HG03066 (cell line): Measurements from ENCODE around the gene GNAI2.
"Not testable (repeated sequence)": the region's sequence is repeated elsewhere in the genome, so short reads cannot be mapped to it uniquely, and the experiment has no call there.

Source experiments
- ATAC-seq: cut with Tn5 transposase; IDR thresholded peaks from one replicate; pipeline ENCODE4 v1.9.1; 2021; ENCODE audit warnings: low read depth; ENCODE audit not compliant: unreplicated experiment

GNAI2 gene

DNA sequence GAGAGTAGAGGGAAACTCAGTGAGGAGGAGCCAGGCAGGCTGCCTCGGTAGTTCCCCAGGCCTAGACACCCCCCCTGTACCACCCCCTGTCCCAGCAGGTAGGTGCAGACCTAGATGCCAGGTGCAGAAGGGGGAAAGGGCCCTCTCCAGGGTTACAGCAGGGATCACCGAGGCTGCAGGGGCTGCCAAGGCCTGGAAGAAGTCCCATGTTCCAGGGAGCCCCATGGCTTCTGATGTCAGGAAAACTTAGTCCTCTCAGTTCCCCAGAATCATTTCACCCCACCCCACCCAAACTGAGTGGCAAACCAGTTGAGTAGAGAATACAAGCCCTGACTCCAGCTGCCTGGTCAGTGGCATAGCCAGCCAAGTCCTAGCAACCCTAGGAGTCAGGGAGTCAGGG is 25.5 kb downstream of the GNAI2 start:
- ATAC-seq: no peak

DNA sequence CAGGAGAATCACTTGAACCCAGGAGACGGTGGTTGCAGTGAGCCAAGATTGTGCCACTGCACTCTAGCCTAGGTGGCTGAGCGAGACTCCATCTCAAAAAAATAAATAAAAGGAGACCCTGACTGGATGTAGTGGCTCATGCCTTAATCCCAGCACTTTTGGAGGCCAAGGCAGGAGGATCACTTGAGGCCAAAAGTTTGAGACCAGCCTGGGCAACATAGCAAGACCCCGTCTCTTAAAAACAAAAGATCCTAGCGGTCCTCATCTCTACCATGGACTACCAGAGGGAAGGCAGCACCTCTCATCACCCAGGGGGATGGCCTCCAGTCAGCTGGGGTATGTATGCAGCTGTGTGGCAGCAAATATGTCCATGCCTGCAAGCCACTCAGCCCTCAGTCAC is 26.2 kb downstream of the GNAI2 start:
- ATAC-seq: not testable (repeated sequence)

DNA sequence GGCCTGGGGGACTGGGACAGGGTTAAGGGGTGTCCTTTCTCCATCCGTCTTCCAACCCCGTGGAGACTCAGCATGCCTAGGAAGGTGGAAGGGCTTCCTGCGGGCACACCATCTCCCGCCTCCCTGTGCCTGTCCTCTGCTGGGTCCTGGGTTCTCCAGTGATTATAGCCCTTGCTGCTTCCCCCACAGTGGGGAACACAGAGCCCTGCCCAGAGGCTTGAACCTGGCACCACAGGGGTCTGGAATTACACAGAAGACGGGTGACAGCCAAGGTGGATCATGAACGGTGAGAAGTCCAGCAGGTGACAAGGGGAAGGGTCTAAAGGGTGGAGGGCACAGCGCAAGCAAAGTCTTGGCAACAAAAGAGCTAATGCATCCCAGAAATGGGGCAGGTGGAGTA is 26.8 kb downstream of the GNAI2 start:
- no peak for ATAC-seq

DNA sequence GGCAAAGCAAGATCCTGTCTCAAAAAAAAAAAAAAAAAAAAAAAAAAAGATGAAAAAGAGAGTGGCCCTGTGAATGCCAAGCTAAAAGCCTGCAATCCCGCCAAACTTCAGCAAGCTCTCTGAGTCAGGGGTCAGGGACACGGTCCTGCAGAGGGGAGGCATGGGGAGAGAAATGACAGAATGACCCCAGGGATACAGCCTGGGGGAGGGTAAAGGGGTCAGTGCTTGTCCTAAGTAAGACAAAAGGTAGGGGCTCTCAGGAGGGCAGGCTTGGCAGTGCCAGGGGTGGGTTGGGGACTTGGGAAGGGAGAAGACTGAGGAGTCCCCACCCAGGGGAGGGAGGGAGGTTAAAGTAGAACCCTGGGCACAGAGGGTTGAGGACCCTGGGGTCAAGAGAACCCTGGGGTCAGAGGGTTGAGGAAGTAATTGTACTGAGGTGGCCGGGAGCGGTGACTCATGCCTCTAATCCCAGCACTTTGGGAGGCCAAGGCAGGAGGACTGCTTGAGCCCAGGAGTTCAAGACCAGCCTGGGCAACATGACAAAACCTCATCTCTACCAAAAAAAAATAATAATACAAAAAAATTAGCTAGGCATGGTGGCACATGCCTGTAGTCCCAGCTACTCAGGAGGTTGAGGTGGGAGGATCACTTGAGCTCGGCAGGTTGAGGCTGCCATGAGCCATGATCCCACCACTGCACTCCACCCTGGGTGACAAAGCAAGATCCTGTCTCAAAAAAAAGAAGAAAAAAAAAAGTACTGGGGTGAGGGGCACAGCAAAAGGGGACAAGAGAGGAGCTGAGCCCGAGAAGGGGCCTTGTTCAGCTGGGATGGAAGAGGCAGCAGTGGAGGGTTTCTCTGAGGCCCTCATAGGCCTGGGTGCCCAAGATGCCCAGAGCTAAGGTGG is 27.7 kb downstream of the GNAI2 start:
- ATAC-seq: no peak

DNA sequence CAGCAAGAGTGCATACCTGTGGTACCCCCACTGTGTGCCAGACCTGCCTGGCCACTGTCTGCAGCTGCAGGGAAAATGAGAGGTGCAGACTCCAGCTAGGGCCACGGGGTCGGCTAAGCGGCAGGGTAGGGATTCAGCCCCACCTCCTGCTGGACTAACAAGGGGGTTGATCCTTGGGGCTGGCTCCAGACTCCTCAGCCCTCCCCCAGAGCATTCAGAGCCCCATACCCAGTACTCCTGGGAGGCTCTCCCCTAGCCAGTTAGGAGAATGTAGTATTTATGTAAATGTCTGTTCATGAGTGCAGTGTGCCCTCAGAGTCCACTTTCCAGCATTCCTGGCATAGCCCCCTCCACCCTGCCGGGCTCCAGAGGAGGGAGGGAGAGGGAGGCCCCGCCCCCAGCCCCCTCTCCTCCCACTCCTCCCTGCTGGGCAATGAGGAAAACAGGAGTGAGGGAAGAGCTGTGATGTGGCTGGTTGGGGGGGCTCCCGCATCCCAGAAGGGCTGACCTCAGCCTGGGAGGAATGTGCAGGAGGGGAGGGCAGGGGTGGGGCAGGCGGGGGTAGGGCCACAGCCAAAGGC is 28.5 kb downstream of the GNAI2 start:
- ATAC-seq: no peak

DNA sequence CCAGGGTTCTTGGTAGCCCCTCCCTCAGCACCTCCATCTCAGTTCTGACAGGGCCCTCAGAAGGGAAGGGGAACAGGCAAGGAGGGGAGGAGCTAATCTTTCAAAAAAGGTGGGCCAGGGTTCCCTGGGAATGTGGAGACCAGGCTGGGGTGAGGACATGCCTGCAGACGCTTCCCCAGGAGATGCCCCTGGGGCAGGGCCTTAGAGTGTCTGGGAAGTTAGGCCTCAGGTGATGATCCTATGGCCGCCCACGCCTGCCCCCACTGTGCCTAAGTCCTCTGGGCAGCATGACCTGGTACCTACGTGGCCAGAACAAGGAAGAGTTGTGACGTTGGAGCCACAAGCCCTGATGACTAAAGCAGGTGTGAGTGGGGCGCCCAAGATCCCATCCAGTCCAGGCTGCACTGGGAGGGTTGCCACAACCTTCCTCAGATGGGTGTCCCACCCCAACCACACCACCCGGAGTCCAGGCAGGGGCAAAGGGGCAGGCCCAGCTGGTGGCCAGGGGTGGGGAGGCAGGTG is 29.0 kb downstream of the GNAI2 start:
- no peak for ATAC-seq

DNA sequence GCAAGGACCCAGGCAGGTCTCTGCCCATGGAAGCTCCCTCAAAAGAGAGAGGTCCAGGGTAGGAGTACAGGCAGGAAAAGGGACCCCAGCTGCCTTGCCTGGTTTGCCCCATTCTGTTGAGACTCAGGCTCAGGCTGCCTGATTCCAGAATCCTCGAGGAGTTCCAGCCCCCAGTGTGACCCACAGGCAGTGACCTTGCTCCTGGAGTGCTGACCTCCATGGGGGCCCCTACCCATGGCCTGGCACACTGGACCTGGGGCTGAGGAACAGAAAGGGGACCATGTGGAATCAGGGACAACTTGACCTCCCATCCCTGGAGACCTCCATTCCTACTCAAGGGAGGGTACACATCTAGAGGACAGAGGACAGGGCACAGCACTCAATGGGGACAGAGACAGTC is 29.6 kb downstream of the GNAI2 start:
- no peak for ATAC-seq

DNA sequence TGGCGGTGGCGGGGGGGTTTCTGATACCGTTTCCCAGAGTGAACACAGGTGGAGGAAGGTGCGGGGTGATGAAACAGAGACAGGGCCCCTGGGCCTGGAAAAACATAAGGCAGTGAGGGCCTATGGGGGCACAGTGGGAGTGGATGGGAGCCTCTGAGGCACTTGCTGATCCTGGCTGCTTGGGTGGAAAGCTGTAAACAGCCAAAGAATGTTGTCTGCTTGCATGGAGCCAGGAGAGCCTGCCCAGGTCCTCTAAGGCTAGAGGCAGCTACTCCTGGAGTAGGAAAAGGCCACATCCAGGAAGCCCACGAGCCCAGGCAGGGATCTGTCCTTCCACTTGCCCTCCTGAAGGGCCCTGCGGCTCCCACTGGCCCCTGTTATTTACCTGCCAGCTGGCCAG is 30.0 kb downstream of the GNAI2 start:
- no peak for ATAC-seq

DNA sequence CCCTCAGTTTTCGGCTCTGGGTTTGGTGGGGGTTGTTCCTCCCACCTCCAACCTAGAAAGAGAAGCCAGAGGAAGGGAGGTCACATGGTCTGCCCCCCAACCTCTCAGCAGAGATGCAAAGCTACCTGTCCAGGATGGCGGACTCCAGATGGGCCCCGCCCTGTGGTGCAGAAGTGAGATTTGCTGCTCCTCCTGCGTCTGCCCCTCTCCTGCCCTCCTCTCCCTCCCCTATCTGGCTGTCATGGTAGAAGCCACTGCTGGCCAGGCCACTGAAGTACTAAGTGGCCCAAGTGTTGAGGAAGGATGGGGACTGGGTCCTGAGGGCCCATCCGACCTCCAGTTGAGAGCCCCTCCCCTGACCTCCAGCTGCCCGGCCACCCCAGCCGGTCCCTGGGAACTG is 30.8 kb downstream of the GNAI2 start:
- ATAC-seq: no peak

DNA sequence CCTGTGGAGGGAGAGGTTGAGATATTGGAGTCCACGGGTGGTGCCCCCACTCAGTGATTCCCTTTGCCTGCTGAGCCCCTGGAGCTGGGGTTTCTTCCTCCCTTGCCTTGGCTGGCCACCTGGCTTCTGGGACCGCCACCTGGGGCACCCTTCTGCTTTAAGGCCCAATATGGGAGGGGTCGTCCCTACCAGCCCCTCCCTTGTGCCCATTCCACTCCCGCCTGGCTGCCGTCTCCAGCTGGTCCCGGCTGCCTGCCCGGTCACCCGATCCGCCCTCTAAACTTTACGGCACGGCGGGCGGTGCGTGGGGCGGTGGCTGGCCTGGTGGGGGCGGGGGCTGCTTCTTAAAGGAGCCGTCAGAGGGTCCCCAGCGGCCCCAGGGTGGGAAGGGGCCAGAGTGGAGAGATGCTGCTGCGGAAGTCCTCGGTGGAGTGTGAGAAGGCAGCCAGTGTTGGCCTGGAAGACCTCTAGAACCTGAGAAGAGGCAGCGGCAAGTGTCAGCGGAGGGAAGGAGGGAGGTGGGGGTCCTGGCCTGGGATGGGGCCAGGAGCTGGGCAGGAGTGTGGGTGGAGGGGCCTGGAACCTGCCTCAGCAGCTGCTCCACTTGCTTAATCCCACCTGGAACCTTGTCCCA is 31.4 kb downstream of the GNAI2 start:
- ATAC-seq: no peak

DNA sequence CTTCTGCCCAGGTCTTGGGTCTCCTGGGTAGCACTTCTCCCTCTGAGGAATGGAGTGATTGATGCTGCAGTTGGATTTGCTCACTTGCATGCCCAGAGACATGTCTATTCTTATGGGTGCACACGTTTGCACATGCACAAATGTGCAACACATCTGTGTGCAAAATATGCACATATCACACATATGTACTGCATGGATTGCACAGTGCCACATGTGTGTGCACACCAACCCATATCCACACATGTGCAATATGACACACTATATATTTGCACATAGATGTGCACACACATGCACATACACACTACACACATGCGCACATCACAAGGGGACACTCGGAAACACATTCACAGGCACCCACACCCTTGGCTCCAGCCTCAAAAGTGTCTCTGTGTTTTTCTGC is 32.3 kb downstream of the GNAI2 start:
- ATAC-seq: no peak

DNA sequence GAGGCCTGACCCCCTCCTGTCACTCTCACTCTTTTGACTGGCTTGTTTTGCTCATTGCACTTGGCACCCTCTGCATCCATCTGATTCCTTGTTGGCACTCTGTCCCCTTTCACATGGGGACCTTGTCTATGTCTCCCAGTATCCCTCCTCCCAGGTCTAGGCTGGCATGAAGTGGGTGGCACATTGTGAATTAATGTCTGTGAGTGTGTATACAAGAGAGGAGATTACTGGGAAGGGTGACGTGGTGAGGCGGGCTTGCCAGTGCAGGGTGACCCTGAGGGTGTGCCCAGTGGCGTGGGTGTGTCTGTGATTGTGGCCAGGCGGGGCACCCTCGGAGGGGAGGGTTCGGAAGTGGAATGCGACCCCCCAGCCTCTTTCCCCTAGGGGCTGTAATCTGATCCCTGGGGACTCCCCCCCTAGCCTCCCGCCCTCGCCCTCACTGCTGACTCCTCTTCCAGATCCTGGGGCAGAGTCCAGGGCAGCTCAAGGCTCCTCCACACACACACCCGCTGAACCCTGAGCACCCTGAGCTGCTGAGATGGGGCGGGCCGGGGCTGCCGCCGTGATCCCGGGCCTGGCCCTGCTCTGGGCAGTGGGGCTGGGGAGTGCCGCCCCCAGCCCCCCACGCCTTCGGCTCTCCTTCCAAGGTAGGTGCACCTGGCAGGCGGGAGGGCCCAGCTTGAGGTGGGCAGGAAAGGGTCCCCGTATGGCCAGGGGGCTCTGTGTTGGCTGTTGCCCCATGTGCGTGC is 32.9 kb downstream of the GNAI2 start, which contains the start of gene SEMA3B:
TSS of gene SEMA3B (plus strand) at position 445 of the 749 bp plus-strand sequence. CDS start at position 539, 94 bp downstream.
- ATAC-seq: no peak

DNA sequence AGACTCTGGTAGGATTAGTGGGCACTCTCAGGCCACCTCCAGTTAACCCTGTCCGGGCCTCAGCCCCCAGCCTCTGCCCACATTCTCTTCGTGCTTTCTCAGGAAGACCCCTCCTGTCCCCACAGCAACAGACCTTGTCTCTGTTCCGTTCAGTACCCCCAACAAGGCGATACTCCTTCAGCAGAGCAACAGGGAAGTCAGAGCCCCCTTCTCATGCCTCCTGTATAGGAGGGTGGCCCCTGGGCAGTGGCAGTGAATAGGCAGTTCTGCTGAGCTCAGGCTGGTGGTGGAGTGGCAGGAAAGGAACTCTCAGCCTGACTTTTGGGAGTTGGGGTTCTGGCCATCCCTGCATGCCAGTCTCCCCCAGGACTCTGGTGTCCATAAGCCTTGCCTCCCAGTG is 33.5 kb downstream of the GNAI2 start:
- ATAC-seq: no peak

DNA sequence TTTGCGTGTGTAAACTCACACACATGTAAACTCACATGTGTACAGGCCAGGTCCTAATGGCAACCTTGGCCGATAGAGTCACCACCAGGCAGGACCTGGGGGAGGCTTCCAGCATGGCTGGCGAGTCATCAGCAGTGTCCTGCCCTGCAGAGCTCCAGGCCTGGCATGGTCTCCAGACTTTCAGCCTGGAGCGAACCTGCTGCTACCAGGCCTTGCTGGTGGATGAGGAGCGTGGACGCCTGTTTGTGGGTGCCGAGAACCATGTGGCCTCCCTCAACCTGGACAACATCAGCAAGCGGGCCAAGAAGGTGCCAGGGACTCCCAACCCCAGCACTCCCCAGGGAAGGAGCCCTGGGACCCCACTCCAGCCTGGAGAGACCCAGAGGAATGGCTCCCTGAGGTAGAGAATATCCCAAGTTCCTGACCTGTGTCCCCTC is 34.0 kb downstream of the GNAI2 start:
- ATAC-seq: no peak

DNA sequence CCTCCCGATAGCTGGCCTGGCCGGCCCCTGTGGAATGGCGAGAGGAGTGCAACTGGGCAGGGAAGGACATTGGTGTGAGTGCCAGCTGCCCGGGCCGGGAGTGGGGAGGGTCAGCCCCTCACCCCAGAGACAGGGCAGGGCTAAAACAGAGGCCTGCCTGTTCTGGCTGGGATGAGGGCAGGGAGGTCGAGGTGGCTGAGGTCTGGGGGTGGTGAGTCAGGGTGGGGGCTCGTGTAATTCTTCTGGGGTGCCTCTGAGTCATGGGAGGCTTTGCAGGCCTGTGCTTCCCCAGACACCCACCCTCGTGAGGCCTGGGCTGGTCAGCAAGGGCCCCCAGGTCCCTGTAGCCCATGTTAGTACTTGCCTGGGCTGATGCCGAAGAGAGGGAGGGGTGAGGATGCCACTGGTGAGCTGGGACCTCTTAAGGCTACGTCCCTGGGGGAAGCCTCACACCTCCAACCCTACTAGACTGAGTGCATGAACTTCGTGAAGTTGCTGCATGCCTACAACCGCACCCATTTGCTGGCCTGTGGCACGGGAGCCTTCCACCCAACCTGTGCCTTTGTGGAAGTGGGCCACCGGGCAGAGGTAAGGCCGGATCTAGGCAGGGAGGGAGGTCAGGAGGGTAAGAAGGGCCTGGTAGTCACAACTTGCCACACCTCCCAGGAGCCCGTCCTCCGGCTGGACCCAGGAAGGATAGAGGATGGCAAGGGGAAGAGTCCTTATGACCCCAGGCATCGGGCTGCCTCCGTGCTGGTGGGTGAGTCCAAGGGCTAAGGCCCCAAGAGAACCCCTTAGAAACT is 34.6 kb downstream of the GNAI2 start:
- no peak for ATAC-seq

DNA sequence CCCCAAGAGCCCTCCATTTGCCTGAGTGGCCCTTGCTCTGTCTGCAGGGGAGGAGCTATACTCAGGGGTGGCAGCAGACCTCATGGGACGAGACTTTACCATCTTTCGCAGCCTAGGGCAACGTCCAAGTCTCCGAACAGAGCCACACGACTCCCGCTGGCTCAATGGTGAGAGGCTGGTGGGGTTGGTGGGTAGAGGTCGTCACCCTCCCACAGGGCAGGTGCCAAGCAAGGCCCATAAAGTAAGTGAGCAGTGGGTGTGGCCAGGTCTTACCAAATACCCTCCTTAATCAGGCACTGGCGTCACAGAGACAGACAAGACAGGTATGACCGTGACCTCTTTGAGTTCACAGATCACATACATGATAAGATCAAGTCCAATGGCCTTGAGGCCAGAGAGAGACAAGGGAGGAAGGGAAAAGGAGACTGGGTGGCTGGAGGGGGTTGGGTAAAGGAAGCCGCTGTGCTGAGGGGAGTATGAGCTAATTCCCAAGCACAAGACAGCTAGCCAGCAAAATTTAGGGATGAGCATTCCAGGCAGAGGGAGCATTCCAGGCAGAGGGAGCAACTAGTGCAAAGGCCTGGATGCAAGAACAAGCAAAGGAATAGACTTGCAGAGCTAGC is 35.4 kb downstream of the GNAI2 start:
- no peak for ATAC-seq

DNA sequence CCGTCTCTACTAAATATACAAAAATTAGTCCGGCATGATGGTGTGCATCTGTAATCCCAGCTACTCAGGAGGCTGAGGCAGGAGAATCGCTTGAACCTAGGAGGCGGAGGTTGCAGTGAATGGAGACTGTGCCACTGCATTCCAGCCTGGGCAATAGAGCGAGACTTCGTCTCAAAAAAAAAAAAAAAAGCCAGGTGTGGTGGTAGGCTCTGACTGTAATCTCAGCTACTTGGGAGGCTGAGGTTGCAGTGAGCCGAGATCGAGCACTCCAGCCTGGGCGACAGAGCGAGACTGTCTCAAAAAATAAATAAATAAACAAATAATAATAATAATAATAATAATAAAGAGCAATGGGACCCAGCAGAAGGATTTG is 36.5 kb downstream of the GNAI2 start:
- ATAC-seq: not testable (repeated sequence)

DNA sequence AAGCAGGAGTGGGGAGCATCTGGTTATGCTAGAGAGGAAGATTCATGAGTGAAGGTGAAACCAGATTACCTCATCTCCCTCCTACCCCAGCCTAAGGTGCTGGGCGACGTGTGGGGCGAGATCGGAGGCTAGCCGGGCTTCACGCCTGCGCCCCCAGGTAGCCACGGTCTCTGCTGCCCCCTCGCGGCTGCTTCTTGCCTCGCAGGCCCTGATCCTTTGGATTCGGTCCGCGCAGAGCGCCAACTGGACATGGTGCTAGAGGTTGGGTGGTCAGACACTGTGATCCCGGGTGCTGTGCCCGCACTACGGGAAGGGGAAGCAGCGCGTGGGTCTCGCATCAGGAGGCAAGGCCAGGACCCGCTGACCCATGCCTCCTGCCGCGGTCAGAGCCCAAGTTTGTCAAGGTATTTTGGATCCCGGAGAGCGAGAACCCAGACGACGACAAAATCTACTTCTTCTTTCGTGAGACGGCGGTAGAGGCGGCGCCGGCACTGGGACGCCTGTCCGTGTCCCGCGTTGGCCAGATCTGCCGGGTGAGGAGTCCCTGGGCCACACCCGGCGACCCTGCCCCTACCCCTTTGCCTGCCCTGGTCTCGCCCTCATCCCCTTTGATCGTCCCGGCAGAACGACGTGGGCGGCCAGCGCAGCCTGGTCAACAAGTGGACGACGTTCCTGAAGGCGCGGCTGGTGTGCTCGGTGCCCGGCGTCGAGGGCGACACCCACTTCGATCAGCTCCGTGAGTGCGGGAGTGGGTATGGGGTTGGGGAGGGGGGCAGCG is 37.1 kb downstream of the GNAI2 start:
- peak; percentile 78 for ATAC-seq

DNA sequence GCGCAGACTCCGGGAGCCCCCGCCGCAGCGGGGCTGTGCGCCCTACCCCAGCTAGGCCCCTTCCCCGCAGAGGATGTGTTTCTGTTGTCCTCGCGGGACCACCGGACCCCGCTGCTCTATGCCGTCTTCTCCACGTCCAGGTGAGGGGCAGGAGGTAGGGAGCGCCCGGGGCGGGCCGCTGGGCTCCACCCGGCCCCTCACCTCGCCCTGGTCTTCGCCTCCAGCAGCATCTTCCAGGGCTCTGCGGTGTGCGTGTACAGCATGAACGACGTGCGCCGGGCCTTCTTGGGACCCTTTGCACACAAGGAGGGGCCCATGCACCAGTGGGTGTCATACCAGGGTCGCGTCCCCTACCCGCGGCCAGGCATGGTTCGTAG is 37.7 kb downstream of the GNAI2 start:
- no peak for ATAC-seq
